HG03521 (cell line): ENCODE measurements around the gene CNIH4.
"Not testable (repeated sequence)": the region's sequence is repeated elsewhere in the genome, so short reads cannot be mapped to it uniquely, and the experiment has no call there.

Source experiments
- ATAC-seq: cut with Tn5 transposase; IDR thresholded peaks from one replicate; pipeline ENCODE4 v1.9.1; 2021; ENCODE audit warnings: mild to moderate bottlenecking, moderate library complexity; ENCODE audit not compliant: unreplicated experiment

CNIH4 gene

DNA sequence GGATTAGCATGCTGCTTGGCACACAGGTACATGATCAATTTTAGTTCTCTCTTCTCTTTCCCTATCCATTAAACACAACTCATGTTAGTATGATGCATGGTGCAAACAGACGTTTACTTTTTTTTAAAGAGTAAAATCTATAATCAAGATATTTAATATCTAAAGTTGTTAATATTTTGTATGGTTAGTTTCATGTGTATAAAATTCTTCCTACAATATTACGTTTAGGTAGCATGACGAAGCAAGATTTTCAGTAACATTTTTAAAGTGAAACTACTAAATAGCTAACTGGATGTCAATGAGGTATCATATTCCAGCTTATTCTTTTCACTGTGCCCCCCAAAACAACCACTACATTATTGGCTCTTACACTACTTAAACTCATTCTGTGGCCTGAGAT is 36.6 kb downstream of the CNIH4 start:
- no peak for ATAC-seq

DNA sequence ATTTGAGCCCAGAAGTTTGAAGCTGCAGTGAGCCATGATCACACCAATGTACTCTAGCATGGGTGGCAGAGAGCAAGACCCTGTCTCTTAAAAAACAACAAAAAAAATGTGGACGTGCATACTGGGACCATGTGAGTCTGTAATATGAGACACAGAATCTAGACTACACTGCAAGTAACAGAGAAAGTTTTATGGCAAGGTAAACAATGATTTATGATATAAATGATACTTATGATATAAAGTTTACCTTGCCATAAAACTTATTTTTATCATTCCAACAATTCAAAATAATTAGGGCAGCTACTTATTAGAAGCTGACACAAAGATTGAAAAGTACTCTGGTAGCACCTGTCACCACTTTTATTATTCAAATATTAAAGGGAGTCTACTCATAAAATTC is 43.2 kb downstream of the CNIH4 start:
- ATAC-seq: no peak

DNA sequence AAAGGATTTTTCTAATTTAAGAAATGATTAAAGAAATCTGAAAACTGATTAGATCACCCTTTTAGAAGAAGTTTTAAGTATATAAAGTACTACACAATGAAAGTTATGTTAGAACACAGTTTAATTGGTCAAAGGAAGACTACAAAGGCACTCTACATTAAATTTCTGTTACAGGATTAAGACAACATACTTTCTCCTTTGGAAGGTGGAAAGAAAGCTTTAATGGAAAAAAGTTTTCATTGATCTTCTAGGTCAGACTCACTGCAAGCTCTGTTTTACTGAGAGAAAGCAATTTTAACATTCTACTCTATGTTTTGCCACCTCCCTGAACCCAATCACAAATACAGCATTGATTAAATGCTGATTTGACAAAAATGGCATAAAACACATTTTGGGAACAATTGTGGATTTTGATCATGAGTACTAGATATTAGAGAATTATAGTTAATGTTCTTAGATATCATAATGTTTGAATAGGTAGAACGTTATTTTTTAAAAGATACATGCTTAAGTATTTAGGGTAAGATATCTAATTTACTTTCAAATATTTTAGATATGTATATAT is 45.9 kb downstream of the CNIH4 start:
- no peak for ATAC-seq

DNA sequence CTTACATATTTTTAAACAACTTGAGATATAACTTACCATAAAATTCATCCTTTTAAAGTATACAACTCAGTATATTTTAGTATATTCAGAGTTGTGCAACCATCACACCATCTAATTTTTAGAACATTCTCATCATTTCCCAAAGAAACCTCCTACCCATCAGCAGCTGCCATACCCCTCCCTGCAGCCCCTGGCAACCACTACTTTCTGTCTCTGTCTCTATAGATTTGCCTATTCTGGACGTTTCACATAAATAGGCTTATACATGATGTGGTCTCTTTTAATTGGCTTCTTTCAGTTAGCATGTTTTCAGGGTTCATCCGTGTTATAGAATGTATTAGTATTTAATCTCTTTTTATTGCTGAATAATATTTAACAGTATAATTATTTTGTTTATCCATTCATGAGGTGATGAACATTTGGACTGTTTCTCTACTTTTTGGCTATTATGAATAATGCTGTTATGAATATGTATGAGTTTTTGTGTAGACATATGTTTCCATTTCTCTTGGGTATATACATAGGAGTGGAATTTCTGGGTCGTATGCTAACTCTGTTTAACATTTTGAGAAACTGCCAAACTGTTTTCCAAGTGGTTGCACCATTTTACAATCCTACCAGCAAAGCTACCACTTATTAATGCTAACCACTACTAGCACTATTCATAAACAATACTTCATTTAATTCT is 48.4 kb downstream of the CNIH4 start:
- ATAC-seq: no peak

DNA sequence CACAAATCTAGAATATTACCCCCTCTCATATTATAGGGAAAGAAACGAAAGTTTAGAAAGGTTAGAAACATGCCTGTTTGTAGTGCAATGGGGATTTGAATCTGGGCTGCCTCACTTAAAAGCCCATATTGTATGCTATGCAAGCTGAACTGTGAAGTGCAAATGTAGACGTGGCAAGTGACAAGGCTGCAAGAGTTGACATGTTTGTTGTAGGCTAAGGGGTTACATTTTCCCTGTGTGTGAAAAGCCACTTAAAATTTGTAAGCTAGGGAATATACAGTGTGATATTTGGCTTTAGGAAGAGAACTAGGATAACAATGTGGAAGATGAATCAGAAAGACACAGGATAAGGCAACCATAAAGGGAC is 48.9 kb downstream of the CNIH4 start:
- no peak for ATAC-seq

DNA sequence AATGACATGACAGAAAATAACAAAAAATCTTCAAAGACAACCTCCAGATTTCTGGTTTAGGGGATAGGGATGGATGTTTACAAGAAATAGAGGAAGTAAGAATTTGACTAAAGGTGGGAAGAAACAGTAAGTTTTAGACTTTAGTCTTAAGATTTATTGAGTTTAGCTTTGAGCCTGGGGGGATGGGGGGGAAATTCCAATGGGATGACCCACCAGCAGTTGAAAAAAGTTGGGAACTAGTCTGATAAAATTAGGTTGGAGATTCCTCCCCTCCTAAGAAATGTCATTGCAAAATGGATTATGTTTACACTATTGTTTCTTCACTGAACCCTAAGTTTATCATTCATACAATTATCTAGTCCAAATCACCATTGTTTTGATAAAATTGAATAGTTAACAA is 49.5 kb downstream of the CNIH4 start:
- no peak for ATAC-seq

DNA sequence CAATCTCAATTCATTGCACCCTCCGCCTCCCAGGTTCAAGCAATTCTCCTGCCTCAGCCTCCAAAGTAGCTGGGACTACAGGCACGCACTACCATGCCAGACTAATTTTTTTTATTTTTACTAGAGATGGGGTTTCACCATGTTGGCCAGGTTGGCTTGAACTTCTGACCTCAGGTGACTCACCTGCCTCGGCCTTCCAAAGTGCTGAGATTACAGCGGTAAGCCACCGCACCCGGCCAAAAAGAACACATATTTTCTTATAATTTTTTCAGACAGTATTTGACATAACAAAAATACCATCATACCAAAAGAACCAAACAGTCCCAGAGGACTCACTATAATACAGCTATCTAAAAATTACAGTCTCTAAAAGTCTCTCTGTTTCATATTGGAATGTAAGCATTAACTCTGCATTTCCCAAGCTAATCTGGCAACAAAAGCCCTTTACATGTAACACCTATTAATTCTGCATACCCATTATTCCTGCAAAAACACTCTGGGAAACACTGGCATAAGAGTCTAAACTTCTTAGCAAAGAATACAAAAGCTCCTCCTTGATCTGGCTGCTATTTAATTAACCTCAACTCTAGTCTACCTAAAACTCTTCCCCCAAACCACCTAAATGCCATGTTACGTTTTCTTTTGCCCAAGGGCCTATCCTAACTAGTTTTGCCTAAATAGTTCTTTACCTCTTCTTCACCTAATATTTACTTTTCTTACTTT is 51.1 kb downstream of the CNIH4 start:
- no peak for ATAC-seq

DNA sequence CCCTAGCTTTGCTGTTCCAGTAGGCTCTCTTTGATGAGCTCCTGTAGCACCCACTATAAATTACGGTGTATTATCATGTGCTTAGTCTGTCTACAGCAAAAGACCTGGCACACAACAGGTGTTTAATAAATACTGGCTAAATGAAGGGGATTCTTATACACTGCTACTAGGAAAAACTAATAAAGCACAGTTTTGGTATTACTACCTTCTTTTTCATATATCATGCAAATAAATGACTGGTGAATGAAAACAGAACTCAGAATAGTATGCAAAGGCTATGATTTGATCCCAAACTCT is 51.6 kb downstream of the CNIH4 start:
- no peak for ATAC-seq

DNA sequence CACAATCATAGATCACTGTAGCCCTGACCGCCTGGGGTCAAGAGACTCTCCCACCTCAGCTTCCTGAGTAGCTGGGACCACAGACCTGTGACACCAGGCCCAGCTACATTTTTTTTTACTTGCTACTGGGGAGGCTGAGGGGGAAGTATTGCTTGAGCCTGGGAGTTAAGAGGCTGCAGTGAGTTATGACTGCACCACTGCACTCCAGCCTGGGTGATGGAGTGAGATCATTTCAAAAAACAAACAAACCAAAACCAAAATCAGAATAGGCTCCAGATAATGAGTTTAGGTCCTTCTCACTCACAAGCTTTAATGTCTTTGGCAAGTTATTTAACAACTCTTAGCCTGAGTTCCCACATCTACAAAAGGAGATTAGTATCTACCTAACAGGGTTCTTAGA is 55.1 kb downstream of the CNIH4 start:
- no peak for ATAC-seq

DNA sequence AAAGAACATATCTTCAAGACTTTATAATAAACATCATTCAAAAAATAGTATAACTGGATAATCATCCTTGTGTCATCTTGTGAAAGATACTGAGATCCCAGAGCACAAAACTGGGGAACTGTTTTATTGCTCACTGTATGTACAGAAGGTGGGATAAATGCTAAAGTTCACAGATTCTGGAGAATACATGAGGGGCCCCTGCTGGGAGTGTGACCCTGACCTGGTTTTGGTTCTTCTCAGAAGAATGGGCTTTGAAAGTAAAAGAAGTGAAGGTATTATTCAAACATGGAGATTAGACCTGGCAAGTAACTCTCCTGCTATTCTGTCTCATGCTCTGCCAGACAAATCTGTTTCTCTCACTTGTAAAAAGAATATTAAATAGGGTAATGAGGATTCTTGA is 63.4 kb downstream of the CNIH4 start:
- no peak for ATAC-seq

DNA sequence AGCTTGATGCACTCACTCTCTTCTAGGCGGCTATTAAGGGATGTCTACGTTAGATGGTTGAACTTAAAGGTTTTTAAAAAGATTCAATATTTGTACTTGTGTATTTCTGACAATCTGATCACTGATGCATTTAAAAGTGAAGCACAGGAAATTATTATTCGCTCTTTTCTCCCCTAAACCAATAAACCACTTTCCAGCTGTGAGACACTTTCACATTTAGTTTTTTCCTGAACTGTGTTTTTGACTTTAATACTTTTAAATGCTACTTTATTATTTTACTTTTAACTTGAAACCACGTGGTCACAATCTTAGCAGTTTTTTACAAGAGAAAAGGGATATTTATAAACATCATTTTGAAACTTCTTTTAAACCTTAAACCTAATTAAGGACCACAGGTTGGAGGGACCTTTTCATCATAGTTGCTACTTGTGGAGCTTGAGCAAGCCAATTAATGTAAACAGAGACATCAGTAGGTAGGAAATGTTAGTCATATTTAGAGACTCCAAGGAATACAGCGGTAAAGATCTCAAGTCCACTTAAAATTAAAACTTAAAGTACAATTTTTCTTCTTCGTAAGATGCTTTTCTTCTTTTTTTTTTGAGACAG is 68.7 kb downstream of the CNIH4 start:
- no peak for ATAC-seq

DNA sequence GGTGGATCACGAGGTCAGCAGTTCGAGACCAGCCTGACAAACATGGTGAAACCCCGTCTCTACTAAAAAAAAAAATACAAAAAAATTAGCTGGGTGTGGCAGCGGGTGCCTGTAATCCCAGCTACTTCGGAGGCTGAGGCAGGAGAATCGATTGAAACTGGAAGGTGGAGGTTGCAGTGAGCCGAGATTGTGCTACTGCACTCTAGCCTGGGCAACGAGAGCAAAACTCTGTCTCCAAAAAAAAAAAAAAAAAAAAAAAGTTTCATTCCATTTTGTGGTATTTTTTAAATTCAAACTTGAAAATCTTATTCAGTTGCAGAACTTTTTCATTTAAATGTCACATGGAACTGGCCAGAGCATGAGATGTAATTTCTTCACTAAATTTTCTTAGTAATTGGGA is 70.2 kb downstream of the CNIH4 start:
- ATAC-seq: not testable (repeated sequence)

DNA sequence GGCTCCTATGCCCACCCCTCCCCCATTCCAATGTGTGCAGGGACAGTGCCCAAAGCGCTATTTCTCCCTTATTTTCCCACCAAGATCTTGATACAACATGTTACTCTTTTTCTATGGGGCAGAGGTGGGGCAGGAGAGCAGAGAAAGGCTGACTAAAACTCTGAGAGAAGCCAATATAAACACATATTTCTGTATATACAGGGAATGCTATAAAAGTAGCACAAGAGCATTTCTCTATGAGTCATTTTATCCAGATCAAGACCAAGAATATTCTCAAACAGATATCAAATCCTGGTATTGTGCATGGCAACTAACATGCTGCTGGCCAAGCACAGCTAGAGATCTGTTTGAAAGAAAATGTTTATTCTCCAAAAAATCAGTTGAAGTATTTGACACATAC is 70.7 kb downstream of the CNIH4 start:
- no peak for ATAC-seq

DNA sequence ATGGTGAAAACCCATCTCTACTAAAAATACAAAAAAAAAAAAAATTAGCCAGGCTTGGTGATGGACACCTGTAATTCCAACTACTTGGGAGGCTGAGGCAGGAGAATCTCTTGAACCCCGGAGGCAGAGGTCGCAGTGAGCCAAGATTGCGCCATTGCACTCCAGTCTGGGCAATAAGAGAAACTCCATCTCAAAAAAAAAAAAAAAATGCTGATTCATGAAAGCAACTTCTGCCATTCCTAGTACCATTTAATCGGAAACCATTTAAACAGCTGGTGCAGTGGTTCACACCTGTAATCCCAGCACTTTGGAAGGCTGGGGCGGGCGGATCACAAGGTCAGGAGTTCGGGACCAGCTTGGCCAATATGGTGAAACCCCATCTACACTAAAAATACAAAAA is 72.0 kb downstream of the CNIH4 start:
- not testable (repeated sequence) for ATAC-seq
